HCT116 (cell line): ENCODE data around the gene ARMC8.

Experiments
- CTCF ChIP-seq, 3 experiments: fragments of 200-600 bp in 1 of 3; sonication (generic) in 1 of 3; IDR thresholded peaks in 2 of 3; conservative IDR thresholded peaks in 1 of 3; 2 replicates each; pipeline ENCODE4 v1.5.1; 2012 to 2017; ENCODE audit warnings: low read depth in 2 of 3, low read length in 2 of 3, antibody characterized with exemption in 1 of 3, borderline replicate concordance in 1 of 3, control low read depth in 1 of 3, mild to moderate bottlenecking in 1 of 3, mixed read lengths in 1 of 3, mixed run types in 1 of 3, moderate library complexity in 1 of 3; ENCODE audit not compliant: insufficient read depth in 1 of 3
- EZH2phosphoT487 ChIP-seq: fragments of 200-600 bp; IDR thresholded peaks from 2 replicates; pipeline ENCODE4 v1.6.1; 2018; ENCODE audit warnings: antibody characterized with exemption, borderline replicate concordance
- POLR2A ChIP-seq: IDR thresholded peaks from 2 replicates; pipeline ENCODE4 v1.7.0; 2011; ENCODE audit warnings: borderline replicate concordance; ENCODE audit not compliant: insufficient read depth, insufficient read length; ENCODE audit errors: extremely low read depth
- SIN3A ChIP-seq: IDR thresholded peaks from 2 replicates; pipeline ENCODE4 v1.6.1; 2012; ENCODE audit warnings: low read depth
- SP1 ChIP-seq: IDR thresholded peaks from 2 replicates; pipeline ENCODE4 v1.6.1; 2012; ENCODE audit warnings: low read depth

GRCh38 chr3:138210528-138210927 is 23.4 kb downstream of the ARMC8 start:
- no peak for TF ChIP-seq CTCF (IDR thresholded peaks at IDR 0.05 in 2 of 3, conservative IDR thresholded peaks at IDR 0.05 in 1 of 3; ENCODE audit: borderline replicate concordance in 1 of 3, insufficient read depth in 1 of 3, low read depth in 2 of 3, low read length in 2 of 3)
- no peak for TF ChIP-seq SIN3A
- TF ChIP-seq SP1: no peak
- no peak for TF ChIP-seq EZH2phosphoT487
- TF ChIP-seq POLR2A: no peak
